ENCODE measurements around the gene SEMA6C.
"Not testable (repeated sequence)": the region's sequence is repeated elsewhere in the genome, so short reads cannot be mapped to it uniquely, and the experiment has no call there.

SEMA6C gene

GRCh38 chr1:151130987-151131586 lies 15.3 kb downstream of the SEMA6C start:
- no peak for DNase-seq (ENCODE audit: low read depth)

- no peak for DNase-seq (ENCODE audit: low read depth)
These were observed 17.6 kb downstream of the SEMA6C start for GRCh38 chr1:151128800-151129199.

- no peak for DNase-seq (ENCODE audit: low read depth)
These were observed 21.5 kb downstream of the SEMA6C start for GRCh38 chr1:151124763-151125403.

- DNase-seq (ENCODE audit: low read depth) = no peak
These were observed 32.6 kb downstream of the SEMA6C start for GRCh38 chr1:151113877-151114276.

- no peak for DNase-seq (ENCODE audit: low read depth)
These were observed 38.1 kb downstream of the SEMA6C start for GRCh38 chr1:151108331-151108730.

GRCh38 chr1:151106894-151107293 lies 39.5 kb downstream of the SEMA6C start:
- no peak for DNase-seq (ENCODE audit: low read depth)

GRCh38 chr1:151104630-151105029 lies 41.8 kb downstream of the SEMA6C start:
- DNase-seq (ENCODE audit: low read depth) = no peak

GRCh38 chr1:151098126-151098525 lies 48.3 kb downstream of the SEMA6C start:
- no peak for DNase-seq (ENCODE audit: low read depth)

- not testable (repeated sequence) for DNase-seq (ENCODE audit: low read depth)
These were observed 49.0 kb downstream of the SEMA6C start for GRCh38 chr1:151097426-151097825.

- DNase-seq (ENCODE audit: low read depth) = no peak
These were observed 60.4 kb downstream of the SEMA6C start for GRCh38 chr1:151085953-151086559.
